Nucleus accumbens (tissue), 56 donors: ENCODE results near the gene CD74.
A peak's percentile ranks its signal among the peaks of the same experiment; 100 is the strongest.

Experiments
- DNase-seq, 56 donors: peaks; one replicate each; lab custom pipeline; 2025; lab: John Stamatoyannopoulos, UW

Gene CD74

GRCh38 chr5:150398722-150399523 is 13.8 kb downstream of the CD74 start:
- DNase-seq, result no peak

GRCh38 chr5:150397782-150398721 is 14.7 kb downstream of the CD74 start:
- no peak for DNase-seq

DNA sequence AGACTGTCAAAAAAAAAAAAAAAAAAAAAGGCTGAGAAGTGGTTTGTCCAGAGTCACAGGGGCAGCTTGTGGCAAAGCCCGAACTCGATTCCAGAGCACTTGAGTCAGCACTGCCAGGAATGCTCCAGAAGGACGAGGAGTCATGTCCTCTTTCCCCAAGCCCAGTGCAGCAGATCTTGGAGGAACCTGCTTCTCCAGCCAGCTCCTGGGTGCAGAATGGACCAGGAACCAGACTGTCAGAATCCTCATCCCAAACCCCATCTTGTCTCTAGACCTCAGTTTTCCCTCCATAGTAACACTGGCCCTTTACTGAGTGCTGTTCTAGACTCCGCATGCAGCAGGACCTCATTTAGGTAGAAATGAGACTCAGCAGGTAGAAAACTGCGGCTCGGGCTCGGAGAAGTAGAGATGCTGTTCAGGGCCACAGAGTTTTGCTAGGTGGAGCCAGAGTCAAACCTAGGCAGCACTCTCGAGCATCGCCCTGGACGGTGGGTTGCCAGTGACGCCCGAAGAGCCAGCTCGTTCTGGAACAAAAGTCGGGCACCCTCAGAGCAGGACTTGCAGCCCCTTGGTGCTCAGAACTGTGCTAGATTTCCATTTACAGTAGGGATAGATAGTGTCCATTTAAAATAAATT is 15.4 kb downstream of the CD74 start:
- peak in 2 of 56 donors; percentile 8 to 15 for DNase-seq

DNA sequence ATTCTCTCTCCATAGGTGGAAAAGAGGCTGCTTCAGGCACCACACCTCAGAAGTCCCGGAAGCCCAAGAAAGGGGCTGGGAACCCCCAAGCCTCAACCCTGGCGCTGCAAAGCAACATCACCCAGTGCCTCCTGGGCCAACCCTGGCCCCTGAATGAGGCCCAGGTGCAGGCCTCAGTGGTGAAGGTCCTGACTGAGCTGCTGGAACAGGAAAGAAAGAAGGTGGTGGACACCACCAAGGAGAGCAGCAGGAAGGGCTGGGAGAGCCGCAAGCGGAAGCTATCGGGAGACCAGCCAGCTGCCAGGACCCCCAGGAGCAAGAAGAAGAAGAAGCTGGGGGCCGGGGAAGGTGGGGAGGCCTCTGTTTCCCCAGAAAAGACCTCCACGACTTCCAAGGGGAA is 16.4 kb downstream of the CD74 start:
- no peak for DNase-seq

DNA sequence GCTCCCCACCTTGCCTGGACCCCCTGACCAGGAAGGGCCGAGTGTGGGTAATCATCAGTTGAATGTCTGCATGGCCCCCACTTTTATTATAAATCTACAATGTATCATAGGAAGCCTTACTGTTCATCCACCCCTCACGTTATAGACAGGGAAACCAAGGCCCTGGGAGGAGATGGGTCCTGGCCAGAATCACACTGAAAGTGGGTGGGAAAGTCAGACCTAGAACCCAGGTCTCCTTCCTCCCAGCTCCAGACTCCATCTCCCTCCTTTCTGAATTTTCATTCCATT is 17.1 kb downstream of the CD74 start:
- no peak for DNase-seq

DNA sequence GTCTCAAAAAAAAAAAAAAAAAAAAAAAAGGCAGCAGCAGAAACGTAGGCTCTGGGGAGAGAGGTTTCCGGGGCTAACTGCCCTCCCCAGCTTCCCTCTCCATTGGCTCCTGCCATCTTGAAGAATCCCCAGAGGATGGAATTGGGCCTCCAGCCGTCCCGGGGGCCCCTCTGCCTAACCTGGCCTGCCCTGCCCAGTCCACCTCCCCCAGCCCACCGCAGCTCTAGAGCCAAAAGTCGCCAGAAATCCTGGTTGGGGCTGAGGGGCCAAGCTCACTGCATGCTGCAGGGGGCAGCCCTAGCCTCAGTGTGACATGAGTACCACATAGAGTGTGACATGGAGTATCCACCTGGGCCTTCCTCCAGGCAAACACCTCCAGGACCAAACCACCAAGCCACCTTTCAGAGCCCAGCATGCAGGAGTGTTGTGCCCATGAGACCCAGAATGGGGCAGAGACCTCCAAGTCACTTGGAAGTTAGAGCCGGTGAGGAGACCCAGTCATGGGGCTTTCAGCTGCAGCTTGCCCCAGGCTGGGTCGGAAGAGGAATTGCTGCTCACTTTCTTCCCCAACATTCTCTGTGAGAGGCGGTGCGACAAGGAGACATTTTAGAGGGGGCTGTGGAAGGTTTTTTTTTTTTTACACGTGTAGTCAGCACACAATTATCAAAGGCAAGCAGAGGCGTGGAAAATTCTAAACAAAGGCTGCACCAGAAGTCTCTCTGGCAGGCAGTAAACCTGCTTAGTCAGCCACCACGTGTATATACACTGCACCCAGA is 17.6 kb downstream of the CD74 start:
- peak in 18 of 56 donors; percentile 13 to 59 (median 28) for DNase-seq

DNA sequence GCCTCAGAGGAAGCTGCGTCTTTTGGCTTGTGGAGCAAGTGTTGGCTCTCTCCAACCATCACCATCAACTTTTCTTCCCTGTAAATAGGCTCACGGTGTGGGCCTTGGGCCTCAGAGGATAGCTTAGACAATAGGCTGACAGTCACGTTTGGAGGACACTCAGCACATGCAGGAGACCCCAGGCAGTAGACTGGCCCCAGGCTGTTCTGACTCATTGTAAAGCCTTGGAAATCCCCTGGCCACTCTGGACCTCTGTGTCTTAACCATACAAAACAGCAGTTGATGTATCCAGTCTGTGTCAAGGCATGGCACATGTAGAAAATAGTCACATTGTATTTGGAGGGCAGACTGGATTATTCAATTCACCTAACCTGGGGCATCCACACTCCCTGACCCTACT is 18.6 kb downstream of the CD74 start:
- no peak for DNase-seq

DNA sequence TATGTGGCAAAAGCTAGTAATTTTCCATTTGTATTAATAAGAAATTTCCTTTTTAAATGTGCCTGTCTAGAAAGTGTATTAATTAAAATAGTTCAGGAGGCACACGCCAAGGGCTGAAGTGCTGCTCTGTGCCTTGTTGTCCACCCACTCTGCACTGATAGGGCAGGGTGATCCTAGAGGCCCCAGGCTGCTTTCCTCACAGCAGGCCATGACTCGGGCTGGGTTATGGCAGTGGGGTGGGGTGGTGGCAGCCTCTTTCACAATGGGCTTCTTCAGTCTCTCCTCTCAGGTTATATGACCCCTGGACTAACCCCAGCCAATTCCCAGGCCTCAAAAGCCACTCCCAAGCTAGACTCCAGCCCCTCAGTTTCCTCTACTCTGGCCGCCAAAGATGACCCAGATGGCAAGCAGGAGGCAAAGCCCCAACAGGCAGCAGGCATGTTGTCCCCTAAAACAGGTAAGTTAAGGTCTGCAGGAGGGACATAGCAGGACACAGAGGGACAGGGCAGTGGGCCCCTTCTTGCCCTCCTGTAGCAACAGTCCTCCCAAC is 19.5 kb downstream of the CD74 start:
- DNase-seq, result no peak

GRCh38 chr5:150392680-150393079 is 20.0 kb downstream of the CD74 start:
- no peak for DNase-seq

- DNase-seq, result no peak
Measured at GRCh38 chr5:150391986-150392385, 20.7 kb downstream of the CD74 start.

- DNase-seq, result no peak
Measured at GRCh38 chr5:150391064-150391834, 21.5 kb downstream of the CD74 start.

GRCh38 chr5:150389531-150390266 is 23.0 kb downstream of the CD74 start:
- DNase-seq, result no peak

GRCh38 chr5:150386024-150386855 is 26.5 kb downstream of the CD74 start:
- no peak for DNase-seq

DNA sequence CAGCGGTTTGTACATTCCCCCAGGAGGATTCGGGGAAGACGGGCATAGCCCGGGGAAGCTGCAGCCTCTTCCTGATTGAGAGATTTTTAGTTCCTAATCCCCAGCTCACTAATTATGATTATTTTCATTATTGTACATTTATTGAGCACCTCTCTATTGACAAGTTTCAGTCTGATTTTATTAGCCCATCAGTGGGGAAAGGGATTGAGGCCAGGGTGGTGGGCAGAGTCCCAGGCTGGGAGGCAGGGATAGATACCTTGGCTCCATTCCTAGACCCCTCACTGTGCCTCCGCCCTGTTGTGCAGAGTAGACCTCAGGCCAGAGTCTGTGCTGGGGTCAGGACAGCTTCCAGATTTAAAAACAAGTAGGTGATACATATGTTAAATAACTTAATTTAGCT is 28.0 kb downstream of the CD74 start:
- no peak for DNase-seq

- no peak for DNase-seq
Measured at GRCh38 chr5:150377964-150378694, 34.6 kb downstream of the CD74 start.

DNA sequence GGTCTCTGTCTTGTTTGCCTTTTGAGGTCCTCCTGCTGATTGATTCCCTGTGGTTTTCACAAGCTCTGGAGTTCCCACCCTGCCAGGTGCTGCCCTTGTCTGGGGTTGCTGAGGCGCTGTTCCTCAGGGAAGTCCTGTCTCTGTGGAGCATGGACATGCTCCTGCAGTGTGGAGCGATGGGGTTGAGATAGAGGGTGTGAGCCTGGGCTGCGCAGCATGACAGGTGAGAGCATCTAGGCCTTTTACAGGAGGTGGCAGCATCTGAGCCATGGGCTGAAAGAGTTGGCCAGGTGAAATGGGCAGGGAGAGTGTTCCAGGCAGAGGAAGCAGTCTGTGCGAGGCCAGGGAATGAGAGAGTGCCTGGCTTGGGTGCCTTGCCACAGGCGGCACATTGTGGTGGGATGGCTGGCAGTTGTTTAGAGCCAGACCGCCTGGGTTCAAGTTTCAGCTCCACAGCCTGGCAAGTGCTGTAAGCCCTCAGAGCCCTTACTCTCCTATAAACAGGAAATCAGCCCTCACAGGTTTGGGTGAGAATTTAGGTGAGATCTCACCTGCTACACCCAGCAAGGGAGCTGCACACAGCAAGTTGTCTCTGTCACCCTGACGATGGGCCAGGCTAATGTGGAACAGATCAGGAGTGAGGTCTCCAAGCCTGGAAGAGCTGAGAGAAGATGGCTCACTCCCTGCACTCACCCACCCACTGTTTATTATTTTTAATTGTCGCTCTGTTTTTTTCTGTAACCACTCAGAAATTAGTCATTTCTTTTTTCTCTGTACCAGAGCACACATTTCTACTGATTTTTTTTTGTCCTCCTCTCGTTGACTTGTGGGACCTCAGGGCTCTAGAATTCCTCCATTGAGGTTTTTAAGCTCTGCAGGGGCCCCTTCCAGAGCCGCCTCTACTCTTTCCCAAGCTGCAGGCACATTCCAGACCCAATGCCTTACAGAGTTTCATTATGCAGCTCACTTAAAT is 35.6 kb downstream of the CD74 start:
- DNase-seq, result peak in 1 of 56 donors; percentile 9
